Esophagus mucosa (tissue), 1 donor: ENCODE measurements around the gene GP5. TPM values are rescaled to one million over a fixed set of nuclear protein-coding genes. Genes with fewer than 3 reads are reported as not detected.

Experiments
- ATAC-seq: fragments of 200-7000 bp; cut with Tn5 transposase; one replicate; pipeline ENCODE4 v1.9.1; 2020
- total RNA-seq: library from RNA; stranded (reverse); gene quantifications from one replicate; pipeline ENCODE4 v1.2.4, GENCODE V29; 2023
- donor health status: DM: yes; HTN: yes; CAD: no.

GP5 gene
- total RNA-seq, 1 donor from 2014 or later = 0.08 TPM

GRCh38 chr3:194348354-194348753 lies 50.7 kb downstream of the GP5 start:
- no peak for ATAC-seq

GRCh38 chr3:194346621-194347020 lies 52.4 kb downstream of the GP5 start:
- ATAC-seq = no peak

- ATAC-seq = no peak
Observed at GRCh38 chr3:194346035-194346434, 53.0 kb downstream of the GP5 start.

Other genes with a start within 250 kb of the GP5 start
- not detected for gene CPN2, start 47.9 kb downstream of the GP5 start, total RNA-seq
- 0.04 TPM for gene LRRC15, start 29.5 kb downstream of the GP5 start, total RNA-seq
- 36.9 TPM for gene ATP13A3, start 87.7 kb upstream of the GP5 start, total RNA-seq
- gene TMEM44, start 234.2 kb upstream of the GP5 start, total RNA-seq = 7.9 TPM